ENCODE measurements around the gene TLX2. TPM values are rescaled to one million over a fixed set of nuclear protein-coding genes. Genes with fewer than 3 reads are reported as not detected.

TLX2 gene
- total RNA-seq, 1 experiment from 2014 or later, result 0.68 TPM

DNA sequence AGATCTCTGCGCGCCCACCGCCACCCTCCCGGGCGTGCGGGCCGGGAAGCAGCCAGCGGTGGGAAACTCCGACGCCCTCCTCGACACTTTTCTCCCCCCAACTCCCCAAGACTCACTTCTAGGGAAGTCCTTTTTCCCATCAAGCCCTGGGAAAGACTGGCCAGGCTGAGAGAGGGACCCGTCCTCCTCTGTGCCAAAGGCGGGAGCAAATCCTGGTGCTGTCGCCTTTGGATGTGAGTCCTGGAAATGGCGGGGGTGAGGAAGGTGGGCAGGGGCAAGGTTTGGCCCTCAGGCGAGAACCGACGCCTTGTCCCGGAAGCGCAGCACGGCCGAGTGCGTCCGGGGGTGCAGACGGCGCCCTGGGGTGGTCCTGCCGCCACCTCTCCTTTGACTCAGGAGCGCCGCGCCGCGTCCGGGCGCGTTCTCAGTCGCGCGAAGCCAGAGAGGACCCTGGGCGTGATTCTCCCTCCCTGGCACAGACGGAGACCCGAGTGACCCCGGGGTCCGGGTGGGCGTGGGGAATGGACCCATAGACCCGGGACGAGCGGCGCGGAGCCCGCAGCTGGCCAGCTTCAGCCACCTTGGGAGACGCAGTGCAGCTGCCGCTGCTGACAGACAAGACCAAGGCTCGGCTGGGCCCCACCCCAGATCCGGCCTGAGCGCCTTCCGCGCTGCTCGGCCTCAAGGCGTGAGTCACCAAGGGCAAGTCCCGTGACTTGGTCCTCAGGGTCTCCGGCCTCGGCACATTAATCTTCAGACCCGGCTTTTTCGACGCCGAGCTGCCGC lies 11.3 kb upstream of the TLX2 start:
- Histone ChIP-seq H3K36me3 (ENCODE audit: control insufficient read depth, insufficient read depth, low read length) (0 out of 2 replicates have a peak, but pooled peaks cover 2% of the 10 kb centered on the region), H3K4me3 (ENCODE audit: low read depth, low read length) (peak overlapping the region; percentile 75), H3K9me3 (no peaks in the 10 kb centered on the region), H3K4me1 (peaks cover 55% of the 10 kb centered on the region), H3K27me3 (replicated peaks; ENCODE audit: control insufficient read depth, insufficient read depth, low read length) (no peaks in the 10 kb centered on the region)
- peaks cover 33% of the 10 kb centered on the region for H3K4me1 Mint-ChIP-seq (ENCODE audit: low read depth, unreplicated experiment)
- H3K27ac Mint-ChIP-seq (ENCODE audit: unreplicated experiment), result peak overlapping the region; percentile 87
- peak overlapping the region; percentile 94 for H3K4me3 Mint-ChIP-seq (ENCODE audit: unreplicated experiment)
- ChIA-PET CTCF (interaction anchor here (0.6 to 2.9 kb wide), 6 partner anchors 13 to 45 kb away, joined by 3 to 9 read pairs (median 6); partner anchors contain the start of genes CCDC142, MRPL53, TTC31 and WBP1), POLR2A (interaction anchor here (1.0 to 5.2 kb wide), 6 partner anchors 14 to 63 kb away, joined by 3 to 17 read pairs (median 4); partner anchors contain the start of gene DQX1)
- TF ChIP-seq, protein P1, sequence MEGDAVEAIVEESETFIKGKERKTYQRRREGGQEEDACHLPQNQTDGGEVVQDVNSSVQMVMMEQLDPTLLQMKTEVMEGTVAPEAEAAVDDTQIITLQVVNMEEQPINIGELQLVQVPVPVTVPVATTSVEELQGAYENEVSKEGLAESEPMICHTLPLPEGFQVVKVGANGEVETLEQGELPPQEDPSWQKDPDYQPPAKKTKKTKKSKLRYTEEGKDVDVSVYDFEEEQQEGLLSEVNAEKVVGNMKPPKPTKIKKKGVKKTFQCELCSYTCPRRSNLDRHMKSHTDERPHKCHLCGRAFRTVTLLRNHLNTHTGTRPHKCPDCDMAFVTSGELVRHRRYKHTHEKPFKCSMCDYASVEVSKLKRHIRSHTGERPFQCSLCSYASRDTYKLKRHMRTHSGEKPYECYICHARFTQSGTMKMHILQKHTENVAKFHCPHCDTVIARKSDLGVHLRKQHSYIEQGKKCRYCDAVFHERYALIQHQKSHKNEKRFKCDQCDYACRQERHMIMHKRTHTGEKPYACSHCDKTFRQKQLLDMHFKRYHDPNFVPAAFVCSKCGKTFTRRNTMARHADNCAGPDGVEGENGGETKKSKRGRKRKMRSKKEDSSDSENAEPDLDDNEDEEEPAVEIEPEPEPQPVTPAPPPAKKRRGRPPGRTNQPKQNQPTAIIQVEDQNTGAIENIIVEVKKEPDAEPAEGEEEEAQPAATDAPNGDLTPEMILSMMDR (IDR thresholded peaks at IDR 0.05; ENCODE audit: insufficient read depth in 1 of 2, low read depth in 1 of 2, low read length in 1 of 2, severe bottlenecking in 1 of 2, unreplicated experiment in 1 of 2), result peak; percentile 16 to 67
- no TSS peak for BruUV-seq (replicated peaks)
- no peaks in the 10 kb centered on the region for H3K9me3 Mint-ChIP-seq (ENCODE audit: unreplicated experiment)
- peak; percentile 83 to 85 for DNase-seq
- intact Hi-C loops (cut with micrococcal nuclease; ENCODE audit: unreplicated experiment), result loop anchor here (1.0 kb wide), 3 partner anchors 14 to 84 kb away; partner anchors contain the start of gene TTC31
- peaks cover 58% of the 10 kb centered on the region for H3K36me3 Mint-ChIP-seq (ENCODE audit: insufficient read depth, unreplicated experiment)
- no peaks in the 10 kb centered on the region for H3K27me3 Mint-ChIP-seq (ENCODE audit: insufficient read depth, unreplicated experiment)

DNA sequence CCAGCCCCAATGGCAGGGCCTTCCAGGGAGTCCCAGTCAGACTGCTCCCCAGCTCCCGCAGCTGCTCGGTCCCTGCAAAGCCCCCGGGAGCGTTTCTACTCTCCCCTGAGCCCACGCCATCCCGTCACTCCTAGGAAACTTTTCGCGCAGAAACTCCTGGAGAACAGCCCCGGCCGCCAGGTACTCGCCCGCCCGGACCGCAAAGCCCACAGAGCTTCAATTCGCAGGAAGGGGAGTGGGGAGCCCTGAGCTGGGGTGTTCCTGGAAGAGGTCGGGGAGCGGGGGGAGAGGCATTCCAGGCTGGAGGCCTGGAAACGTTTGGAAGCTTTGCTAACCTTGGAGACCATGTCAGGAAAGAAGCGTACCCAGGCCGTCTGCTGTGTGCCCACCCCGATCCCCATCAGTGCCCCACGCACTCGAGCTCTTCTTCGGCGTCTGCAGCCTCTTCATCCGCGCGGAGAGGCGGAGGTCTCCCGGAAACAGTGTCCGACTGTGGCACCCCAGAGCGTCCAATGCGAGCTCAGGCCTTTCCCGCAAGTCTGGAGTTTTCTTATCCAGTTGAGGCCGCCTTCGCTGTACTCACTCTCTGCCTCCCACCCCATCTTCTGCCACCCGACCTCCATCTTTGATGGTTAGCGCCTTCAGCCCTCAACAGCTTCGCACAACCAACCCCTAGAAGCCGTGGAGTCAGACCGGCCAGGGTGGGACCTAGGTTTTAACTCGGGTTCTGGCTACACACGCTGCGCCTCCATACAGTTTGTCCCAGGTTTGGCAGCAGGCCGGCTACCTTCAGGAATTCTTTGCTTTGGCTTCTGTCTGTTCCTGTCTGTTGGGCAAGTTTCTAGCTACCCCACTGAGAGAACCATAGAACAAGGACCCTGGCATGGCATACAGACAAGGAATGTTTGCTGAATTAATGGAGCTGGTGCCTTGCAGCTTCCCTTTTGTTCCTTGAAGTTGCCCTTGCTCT lies 10.5 kb upstream of the TLX2 start:
- Mint-ChIP-seq H3K27ac (ENCODE audit: unreplicated experiment) (peak overlapping the region; percentile 87), H3K9me3 (ENCODE audit: unreplicated experiment) (no peaks in the 10 kb centered on the region), H3K36me3 (ENCODE audit: insufficient read depth, unreplicated experiment) (peaks cover 53% of the 10 kb centered on the region), H3K27me3 (ENCODE audit: insufficient read depth, unreplicated experiment) (no peaks in the 10 kb centered on the region), H3K4me1 (ENCODE audit: low read depth, unreplicated experiment) (peaks cover 41% of the 10 kb centered on the region), H3K4me3 (ENCODE audit: unreplicated experiment) (peak overlapping the region; percentile 94)
- H3K27me3 ChIP-seq (replicated peaks; ENCODE audit: control insufficient read depth, insufficient read depth, low read length), result no peaks in the 10 kb centered on the region
- no peak for DNase-seq
- TF ChIP-seq, protein P1 (IDR thresholded peaks at IDR 0.05; ENCODE audit: insufficient read depth in 1 of 2, low read depth in 1 of 2, low read length in 1 of 2, severe bottlenecking in 1 of 2, unreplicated experiment in 1 of 2), result no peak
- peaks cover 51% of the 10 kb centered on the region for H3K4me1 ChIP-seq
- no TSS peak for BruUV-seq (replicated peaks)
- POLR2A ChIA-PET, result interaction anchor here (0.9 to 5.2 kb wide), 4 partner anchors 15 to 63 kb away, joined by 3 to 17 read pairs (median 4); partner anchors contain the start of genes AUP1 and HTRA2
- H3K4me3 ChIP-seq (ENCODE audit: low read depth, low read length), result peak overlapping the region; percentile 75
- intact Hi-C loops (cut with micrococcal nuclease; ENCODE audit: unreplicated experiment), result loop anchor here (1.0 kb wide), 2 partner anchors 20 to 84 kb away; partner anchors contain the start of gene TTC31
- H3K9me3 ChIP-seq, result no peaks in the 10 kb centered on the region
- H3K36me3 ChIP-seq (ENCODE audit: control insufficient read depth, insufficient read depth, low read length), result 0 out of 2 replicates have a peak, but pooled peaks cover 2% of the 10 kb centered on the region
- CTCF ChIA-PET, result interaction anchor here (0.5 to 2.9 kb wide), 9 partner anchors 11 to 46 kb away, joined by 3 to 9 read pairs (median 3); partner anchors contain the start of genes CCDC142, MRPL53, TLX2 and TTC31

Data from Caco-2 (cell line).